Renal cortex interstitium (tissue), 11 donors: ENCODE results near the gene KCNB1. TPM values are rescaled to one million over a fixed set of nuclear protein-coding genes. Genes with fewer than 3 reads are reported as not detected.
A peak's percentile ranks its signal among the peaks of the same experiment; 100 is the strongest.

Experiments
- DNase-seq, 11 donors: peaks; one replicate each; pipeline ENCODE4 v3.0.0-alpha.2; 2013; ENCODE audit warnings: low read depth in 9 of 11, low spot score in 4 of 11; ENCODE audit errors: extremely low read depth in 1 of 11
- polyA plus RNA-seq, 3 donors: library from polyadenylated mRNA; unstranded; fragments of 120-200 nt; gene quantifications; one replicate each; pipeline ENCODE4 v1.2.1, GENCODE V29; 2013; ENCODE audit not compliant: insufficient read length in 3 of 3

Gene KCNB1
- polyA plus RNA-seq, 3 donors: 0.39 to 1.1 (median 0.74) TPM

- DNase-seq: no peak
Observed at GRCh38 chr20:49452011-49452482, 30.4 kb downstream of the KCNB1 start.

- no peak for DNase-seq
Observed at GRCh38 chr20:49450281-49450721, 32.2 kb downstream of the KCNB1 start.

- DNase-seq: no peak
Observed at GRCh38 chr20:49448917-49449316, 33.6 kb downstream of the KCNB1 start.

GRCh38 chr20:49447946-49448809, 34.3 kb downstream of the KCNB1 start:
- no peak for DNase-seq

- DNase-seq: no peak
Observed at GRCh38 chr20:49447364-49447763, 35.1 kb downstream of the KCNB1 start.

GRCh38 chr20:49446808-49447207, 35.7 kb downstream of the KCNB1 start:
- DNase-seq: peak in 10 of 11 donors; percentile 25 to 74 (median 54)

- no peak for DNase-seq
Observed at GRCh38 chr20:49446080-49446479, 36.4 kb downstream of the KCNB1 start.

GRCh38 chr20:49445176-49445575, 37.3 kb downstream of the KCNB1 start:
- no peak for DNase-seq

GRCh38 chr20:49444553-49444990, 37.9 kb downstream of the KCNB1 start:
- no peak for DNase-seq

- DNase-seq: no peak
Observed at GRCh38 chr20:49437057-49437456, 45.4 kb downstream of the KCNB1 start.

- no peak for DNase-seq
Observed at GRCh38 chr20:49435639-49436038, 46.8 kb downstream of the KCNB1 start.

GRCh38 chr20:49433333-49433732, 49.1 kb downstream of the KCNB1 start:
- DNase-seq: no peak

GRCh38 chr20:49432550-49432949, 49.9 kb downstream of the KCNB1 start:
- DNase-seq: no peak

- DNase-seq: no peak
Observed at GRCh38 chr20:49431329-49431728, 51.1 kb downstream of the KCNB1 start.

GRCh38 chr20:49430320-49430719, 52.1 kb downstream of the KCNB1 start:
- DNase-seq: no peak

GRCh38 chr20:49427751-49428518, 54.5 kb downstream of the KCNB1 start:
- DNase-seq: no peak

GRCh38 chr20:49426873-49427272, 55.6 kb downstream of the KCNB1 start:
- no peak for DNase-seq

- no peak for DNase-seq
Observed at GRCh38 chr20:49426395-49426794, 56.1 kb downstream of the KCNB1 start.

- DNase-seq: no peak
Observed at GRCh38 chr20:49424536-49424935, 57.9 kb downstream of the KCNB1 start.

GRCh38 chr20:49422161-49422560, 60.3 kb downstream of the KCNB1 start:
- DNase-seq: peak in 1 of 11 donors; percentile 13
